Heart left ventricle (tissue), 13 donors: ENCODE results near the gene SNRPB.

Experiments used
- POLR2A ChIP-seq, 2 donors: fragments of 450-650 bp; IDR thresholded peaks; one replicate each; pipeline ENCODE4 v1.6.1; 2017; ENCODE audit warnings: antibody characterized with exemption in 2 of 2, mild to moderate bottlenecking in 2 of 2, moderate library complexity in 2 of 2
- TF ChIP-seq, protein P1 (sequence below), 12 donors: fragments of 200-600 bp; sonication (generic) in 4 of 12; IDR thresholded peaks; one replicate each; pipeline versions ENCODE4 v1.5.0 to v1.8.0; 2018 to 2022; ENCODE audit warnings: antibody characterized with exemption in 12 of 12, mild to moderate bottlenecking in 5 of 12
- donor health status: ischemic (EF 13 %, LVEDD 7.1; RV severe dilation, severe dysfunction).
- donor health status: DM: no; HTN: yes; CAD: no.
- donor health status: DM: no; HTN: no; CAD: no.
- donor health status: ischemic (EF 25% LVEDD 6.9; RV normal size, moderate dysfunction).
- donor health status: ischemic (EF 25% LVEDD 5.7; RV mildly dilated, moderate dysfunction).
- donor health status: ischemic (EF 35%, LVEDD 5.7; RV mildly dilated, moderate dysfunction).
- donor health status: nonischemic (EF 11% LVEDD 7.7; RV severe dilation, severe dysfunction).
- donor health status: DM: yes; HTN: yes; CAD: no.
- donor health status: PGD.
- donor health status: ischemic (EF 29% LVEDD 5.4; RV normal size, mild dysfunction).
- donor health status: nonischemic (EF 23%, LVEDD 6.1; RV moderate dilation, normal function).

DNA sequence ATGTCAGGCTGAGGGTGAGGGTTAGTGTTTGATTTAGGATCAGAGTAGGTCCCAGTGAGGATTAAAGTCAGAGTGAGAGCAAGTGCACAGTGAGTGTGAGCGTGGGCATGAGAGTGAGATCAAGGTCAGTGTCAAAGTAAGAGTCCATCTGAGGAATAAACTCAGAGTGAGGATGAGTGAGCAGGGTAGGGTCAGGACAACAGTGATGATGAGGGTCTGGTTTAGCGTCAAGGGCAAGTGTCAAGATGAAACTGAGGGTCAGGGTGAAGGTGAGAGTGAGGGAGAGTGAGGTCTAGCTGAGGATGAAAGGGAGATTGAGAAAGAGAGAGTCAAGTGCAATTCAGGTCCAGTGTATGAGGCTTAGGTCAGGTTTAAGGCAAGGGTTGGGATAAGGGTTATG is 45.8 kb upstream of the SNRPB start:
- TF ChIP-seq, protein P1, sequence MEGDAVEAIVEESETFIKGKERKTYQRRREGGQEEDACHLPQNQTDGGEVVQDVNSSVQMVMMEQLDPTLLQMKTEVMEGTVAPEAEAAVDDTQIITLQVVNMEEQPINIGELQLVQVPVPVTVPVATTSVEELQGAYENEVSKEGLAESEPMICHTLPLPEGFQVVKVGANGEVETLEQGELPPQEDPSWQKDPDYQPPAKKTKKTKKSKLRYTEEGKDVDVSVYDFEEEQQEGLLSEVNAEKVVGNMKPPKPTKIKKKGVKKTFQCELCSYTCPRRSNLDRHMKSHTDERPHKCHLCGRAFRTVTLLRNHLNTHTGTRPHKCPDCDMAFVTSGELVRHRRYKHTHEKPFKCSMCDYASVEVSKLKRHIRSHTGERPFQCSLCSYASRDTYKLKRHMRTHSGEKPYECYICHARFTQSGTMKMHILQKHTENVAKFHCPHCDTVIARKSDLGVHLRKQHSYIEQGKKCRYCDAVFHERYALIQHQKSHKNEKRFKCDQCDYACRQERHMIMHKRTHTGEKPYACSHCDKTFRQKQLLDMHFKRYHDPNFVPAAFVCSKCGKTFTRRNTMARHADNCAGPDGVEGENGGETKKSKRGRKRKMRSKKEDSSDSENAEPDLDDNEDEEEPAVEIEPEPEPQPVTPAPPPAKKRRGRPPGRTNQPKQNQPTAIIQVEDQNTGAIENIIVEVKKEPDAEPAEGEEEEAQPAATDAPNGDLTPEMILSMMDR (IDR thresholded peaks at IDR 0.05): no peak
- TF ChIP-seq POLR2A (IDR thresholded peaks at IDR 0.05): no peak
